ENCODE results near the gene UROC1. TPM values are rescaled to one million over a fixed set of nuclear protein-coding genes. Genes with fewer than 3 reads are reported as not detected.

UROC1 gene
- total RNA-seq, 2 donors from 2014 or later = 0.17 TPM; not detected in 1

- 79% methylated on average over 14 of the region's 14 CpGs for WGBS
- no peak overlapping the region for H3K27ac ChIP-seq
- H3K4me3 ChIP-seq = no peak overlapping the region
- H3K27me3 ChIP-seq (replicated peaks; ENCODE audit: insufficient read depth) = no peaks in the 10 kb centered on the region
- no peaks in the 10 kb centered on the region for H3K9me3 ChIP-seq
- intact Hi-C loops (cut with DNase I) = no loop called here
- no peaks in the 10 kb centered on the region for H3K36me3 ChIP-seq
- H3K4me1 ChIP-seq (replicated peaks) = no peaks in the 10 kb centered on the region
- no peak for TF ChIP-seq CTCF (IDR thresholded peaks at IDR 0.05)
- no peak for TF ChIP-seq POLR2A (IDR thresholded peaks at IDR 0.05)
- no peak for TF ChIP-seq POLR2AphosphoS5 (IDR thresholded peaks at IDR 0.05)
- no peak for DNase-seq (ENCODE audit: low spot score)
These were observed 35.2 kb upstream of the UROC1 start for GRCh38 chr3:126552688-126553283.

- Histone ChIP-seq H3K27me3 (replicated peaks; ENCODE audit: insufficient read depth) (no peaks in the 10 kb centered on the region), H3K4me1 (replicated peaks) (no peaks in the 10 kb centered on the region), H3K36me3 (no peaks in the 10 kb centered on the region), H3K4me3 (no peak overlapping the region), H3K27ac (no peak overlapping the region), H3K9me3 (no peaks in the 10 kb centered on the region)
- WGBS = 89% methylated on average over 9 of the region's 17 CpGs
- no peak for DNase-seq (ENCODE audit: low spot score)
- intact Hi-C loops (cut with DNase I) = no loop called here
- TF ChIP-seq POLR2AphosphoS5 (IDR thresholded peaks at IDR 0.05) (no peak), POLR2A (IDR thresholded peaks at IDR 0.05) (no peak), CTCF (IDR thresholded peaks at IDR 0.05) (no peak)
These were observed 34.5 kb upstream of the UROC1 start for GRCh38 chr3:126551839-126552687.

- intact Hi-C loops (cut with DNase I) = no loop called here
- no peak for TF ChIP-seq CTCF (IDR thresholded peaks at IDR 0.05)
- no peak for TF ChIP-seq POLR2A (IDR thresholded peaks at IDR 0.05)
- TF ChIP-seq POLR2AphosphoS5 (IDR thresholded peaks at IDR 0.05) = no peak
- DNase-seq (ENCODE audit: low spot score) = no peak
- H3K9me3 ChIP-seq = no peaks in the 10 kb centered on the region
- no peak overlapping the region for H3K4me3 ChIP-seq
- H3K36me3 ChIP-seq = no peaks in the 10 kb centered on the region
- no peaks in the 10 kb centered on the region for H3K4me1 ChIP-seq (replicated peaks)
- H3K27me3 ChIP-seq (replicated peaks; ENCODE audit: insufficient read depth) = no peaks in the 10 kb centered on the region
- no peak overlapping the region for H3K27ac ChIP-seq
- WGBS = 75% methylated on average over 11 of the region's 13 CpGs
These were observed 33.7 kb upstream of the UROC1 start for GRCh38 chr3:126551121-126551838.

- no peaks in the 10 kb centered on the region for H3K9me3 ChIP-seq
- H3K4me1 ChIP-seq (replicated peaks) = no peaks in the 10 kb centered on the region
- DNase-seq (ENCODE audit: low spot score) = no peak
- no peak overlapping the region for H3K27ac ChIP-seq
- H3K4me3 ChIP-seq = no peak overlapping the region
- WGBS = 82% methylated on average over 11 of the region's 11 CpGs
- intact Hi-C loops (cut with DNase I) = no loop called here
- TF ChIP-seq POLR2AphosphoS5 (IDR thresholded peaks at IDR 0.05) = no peak
- TF ChIP-seq POLR2A (IDR thresholded peaks at IDR 0.05) = no peak
- no peak for TF ChIP-seq CTCF (IDR thresholded peaks at IDR 0.05)
- no peaks in the 10 kb centered on the region for H3K36me3 ChIP-seq
- no peaks in the 10 kb centered on the region for H3K27me3 ChIP-seq (replicated peaks; ENCODE audit: insufficient read depth)
These were observed 33.0 kb upstream of the UROC1 start for GRCh38 chr3:126550488-126551051.

All from prostate gland (tissue), 2 donors.